Psoas muscle (tissue), 8 donors: ENCODE data around the gene PTOV1. TPM values are rescaled to one million over a fixed set of nuclear protein-coding genes. Genes with fewer than 3 reads are reported as not detected.
A peak's percentile ranks its signal among the peaks of the same experiment; 100 is the strongest.

Source experiments
- ATAC-seq, 4 donors: fragments of 200-7000 bp; cut with Tn5 transposase; one replicate each; pipeline ENCODE4 v1.9.1; 2020; ENCODE audit warnings: moderate library complexity in 3 of 4, mild to moderate bottlenecking in 2 of 4
- DNase-seq, 2 donors: peaks; one replicate each; pipeline ENCODE4 v3.0.0-alpha.2; 2020
- H3K27ac ChIP-seq: fragments of 200-600 bp; one replicate; pipeline ENCODE4 v1.8.0; 2022
- H3K27me3 ChIP-seq, 3 donors: fragments of 200-600 bp in 1 of 3; one replicate each; pipeline versions ENCODE4 v1.6.1 to v1.8.0; 2013 to 2022; ENCODE audit warnings: low read length in 2 of 3, mild to moderate bottlenecking in 2 of 3, moderate library complexity in 1 of 3; ENCODE audit not compliant: insufficient read depth in 3 of 3
- H3K36me3 ChIP-seq, 2 donors: fragments of 200-600 bp in 1 of 2; one replicate each; pipeline versions ENCODE4 v1.6.1 to v1.8.0; 2013 to 2022; ENCODE audit warnings: low read depth in 1 of 2, mild to moderate bottlenecking in 1 of 2, moderate library complexity in 1 of 2; ENCODE audit not compliant: insufficient read depth in 1 of 2
- H3K4me1 ChIP-seq: fragments of 200-600 bp; one replicate; pipeline ENCODE4 v1.8.0; 2022
- H3K4me3 ChIP-seq: fragments of 200-600 bp; one replicate; pipeline ENCODE4 v1.8.0; 2022; ENCODE audit warnings: mild to moderate bottlenecking
- H3K9me3 ChIP-seq: fragments of 200-600 bp; one replicate; pipeline ENCODE4 v1.8.0; 2022
- CTCF ChIP-seq: fragments of 200-600 bp; IDR thresholded peaks from one replicate; pipeline ENCODE4 v1.8.0; 2022; ENCODE audit warnings: antibody characterized with exemption
- WGBS, 3 donors: extraction: QIAGEN DNeasy Blood & Tissue Kit; methylation state at CpG; one replicate each; pipeline versions ENCODE4 v1.1.6 to v1.1.7; 2013; 5-methylcytosine and 5-hydroxymethylcytosine counted together
- intact Hi-C, 2 donors: fragments of 100-400 bp; cut with DNase I; formaldehyde crosslinking; loops; one replicate each; pipeline versions ENCODE4 v1.11.0 to v1.14.2; 2022
- polyA plus RNA-seq, 3 donors: library from polyadenylated mRNA; stranded (reverse); fragments of 200-250 nt; gene quantifications; one replicate each; pipeline ENCODE4 v1.2.3, GENCODE V29; 2013
- total RNA-seq, 4 donors: library from RNA; stranded (reverse); fragmentation: NEBNext Ultra II Directional in 2 of 4; extraction: Animal tissue kit (Norgen Biotek cat#: 25700) in 2 of 4; gene quantifications; one replicate each; pipeline versions ENCODE4 v1.2.1 to v1.2.4, GENCODE V29; 2021 to 2023
- donor health status: healthy with polysubstance abuse.
- donor health status: DM: no; HTN: no; CAD: no; lungs with moderate emphysema.
- donor health status: Bipolar disorder and iron deficiency.
- donor health status: healthy.
- donor health status: DM: yes; HTN: yes; CAD: no.
- donor health status: DM: no; HTN: no; CAD: no.
- donor health status: DM: no; HTN: no; CAD: no.
- donor health status: DM: yes; HTN: yes; CAD: no.

Gene PTOV1
- total and polyA plus RNA-seq, 7 donors: 72.1 to 189 (median 122) TPM

- Histone ChIP-seq H3K4me1 (peaks cover 32% of the 10 kb centered on the region), H3K36me3 (peaks cover 0 to 19% of the 10 kb centered on the region in 2 donors), H3K27me3 (no peaks in the 10 kb centered on the region), H3K9me3 (no peaks in the 10 kb centered on the region), H3K4me3 (no peak overlapping the region), H3K27ac (peak overlapping the region; percentile 72)
- peak in 2 of 4 donors; percentile 3 to 10 for ATAC-seq
- no peak for DNase-seq
- no peak for TF ChIP-seq CTCF
- intact Hi-C loops: no loop called here
- WGBS, 3 donors: 44 to 74% (median 46%) methylated on average over 3 of the region's 3 CpGs
Measured at GRCh38 chr19:49843265-49843664, 7.7 kb upstream of the PTOV1 start.

GRCh38 chr19:49844138-49845095 lies 6.5 kb upstream of the PTOV1 start:
- Histone ChIP-seq H3K4me3 (no peak overlapping the region), H3K9me3 (no peaks in the 10 kb centered on the region), H3K27ac (peak overlapping the region; percentile 72), H3K4me1 (peaks cover 25% of the 10 kb centered on the region), H3K36me3 (peaks cover 0 to 10% of the 10 kb centered on the region in 2 donors), H3K27me3 (no peaks in the 10 kb centered on the region)
- intact Hi-C loops: no loop called here
- no peak for TF ChIP-seq CTCF
- ATAC-seq (peak; percentile 71 to 91 (median 78)), DNase-seq (peak in 1 of 2 donors; percentile 75)
- 26 to 37% (median 26%) methylated on average over 18 of the region's 18 CpGs for WGBS, 3 donors

- 28 to 60% (median 41%) methylated on average over 3 of the region's 3 CpGs for WGBS, 3 donors
- H3K27ac ChIP-seq: peak overlapping the region; percentile 72
- H3K9me3 ChIP-seq: no peaks in the 10 kb centered on the region
- no peak overlapping the region for H3K4me3 ChIP-seq
- peaks cover 0 to 4% of the 10 kb centered on the region in 2 donors for H3K36me3 ChIP-seq
- no peak for ATAC-seq
- no peak for TF ChIP-seq CTCF
- H3K4me1 ChIP-seq: peaks cover 21% of the 10 kb centered on the region
- no peak for DNase-seq
- H3K27me3 ChIP-seq: no peaks in the 10 kb centered on the region
- intact Hi-C loops: no loop called here
Measured at GRCh38 chr19:49845414-49845813, 5.5 kb upstream of the PTOV1 start.

- peak overlapping the region; percentile 72 for H3K27ac ChIP-seq
- 72 to 86% (median 82%) methylated on average over 5 of the region's 5 CpGs for WGBS, 3 donors
- H3K9me3 ChIP-seq: no peaks in the 10 kb centered on the region
- DNase-seq (no peak), ATAC-seq (no peak)
- no peak for TF ChIP-seq CTCF
- H3K4me3 ChIP-seq: no peak overlapping the region
- no peaks in the 10 kb centered on the region for H3K27me3 ChIP-seq
- no peaks in the 10 kb centered on the region for H3K36me3 ChIP-seq
- intact Hi-C loops: no loop called here
- peaks cover 21% of the 10 kb centered on the region for H3K4me1 ChIP-seq
Measured at GRCh38 chr19:49846408-49846807, 4.6 kb upstream of the PTOV1 start.
